ENCODE results near the gene AOC1. TPM values are rescaled to one million over a fixed set of nuclear protein-coding genes. Genes with fewer than 3 reads are reported as not detected.

AOC1 gene, protein sequence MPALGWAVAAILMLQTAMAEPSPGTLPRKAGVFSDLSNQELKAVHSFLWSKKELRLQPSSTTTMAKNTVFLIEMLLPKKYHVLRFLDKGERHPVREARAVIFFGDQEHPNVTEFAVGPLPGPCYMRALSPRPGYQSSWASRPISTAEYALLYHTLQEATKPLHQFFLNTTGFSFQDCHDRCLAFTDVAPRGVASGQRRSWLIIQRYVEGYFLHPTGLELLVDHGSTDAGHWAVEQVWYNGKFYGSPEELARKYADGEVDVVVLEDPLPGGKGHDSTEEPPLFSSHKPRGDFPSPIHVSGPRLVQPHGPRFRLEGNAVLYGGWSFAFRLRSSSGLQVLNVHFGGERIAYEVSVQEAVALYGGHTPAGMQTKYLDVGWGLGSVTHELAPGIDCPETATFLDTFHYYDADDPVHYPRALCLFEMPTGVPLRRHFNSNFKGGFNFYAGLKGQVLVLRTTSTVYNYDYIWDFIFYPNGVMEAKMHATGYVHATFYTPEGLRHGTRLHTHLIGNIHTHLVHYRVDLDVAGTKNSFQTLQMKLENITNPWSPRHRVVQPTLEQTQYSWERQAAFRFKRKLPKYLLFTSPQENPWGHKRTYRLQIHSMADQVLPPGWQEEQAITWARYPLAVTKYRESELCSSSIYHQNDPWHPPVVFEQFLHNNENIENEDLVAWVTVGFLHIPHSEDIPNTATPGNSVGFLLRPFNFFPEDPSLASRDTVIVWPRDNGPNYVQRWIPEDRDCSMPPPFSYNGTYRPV
- total RNA-seq, result not detected in 2 replicates

DNA sequence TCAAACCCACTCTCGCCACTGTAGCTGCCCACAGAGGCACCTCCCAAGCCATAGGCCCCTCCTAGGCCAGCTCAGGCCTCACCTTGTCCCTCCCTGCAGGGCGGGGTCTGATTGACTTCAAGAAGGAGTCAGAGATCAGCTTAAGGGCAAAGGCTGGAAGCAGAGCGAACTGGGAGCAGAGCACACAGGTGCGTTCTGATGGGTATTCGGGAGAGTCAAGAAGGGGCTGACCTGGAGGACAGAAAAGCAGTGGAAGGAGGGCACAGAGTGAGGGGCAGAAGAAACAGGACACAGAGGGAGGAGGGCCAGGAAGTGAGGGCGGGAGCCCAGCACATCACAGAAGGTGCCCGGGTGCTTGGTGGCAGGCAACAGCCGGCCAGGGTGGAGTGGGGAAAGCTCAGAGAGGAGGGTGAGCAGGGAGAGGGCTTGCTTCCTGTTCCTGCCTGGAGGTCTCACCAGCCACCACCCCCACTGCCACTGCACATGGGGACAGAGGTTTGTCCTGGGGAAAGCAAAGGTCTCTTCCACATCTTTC lies at the start of gene AOC1:
TSS of gene AOC1 (plus strand) at position 147 of the 535 bp plus-strand sequence. CDS start 3,954 bp downstream, outside the sequence.

Other genes starting within 250 kb of the AOC1 start
- 0.15 TPM in 1 of 2 replicates, not detected in the other for gene GIMAP6, start 220.1 kb upstream of the AOC1 start, total RNA-seq
- 0.58 and 0.83 TPM in 2 replicates for gene GIMAP2, start 166.8 kb upstream of the AOC1 start, total RNA-seq
- not detected in 2 replicates for gene GIMAP1, start 135.9 kb upstream of the AOC1 start, total RNA-seq
- not detected in 2 replicates for gene GIMAP5, start 115.1 kb upstream of the AOC1 start, total RNA-seq
- 0.66 TPM in 1 of 2 replicates, not detected in the other for gene TMEM176B, start 52.2 kb upstream of the AOC1 start, total RNA-seq
- 0.33 TPM in 1 of 2 replicates, not detected in the other for gene TMEM176A, start 51.7 kb upstream of the AOC1 start, total RNA-seq
- gene KCNH2, start 125.8 kb downstream of the AOC1 start, total RNA-seq, result 0.33 TPM in 1 of 2 replicates, not detected in the other
- 0.99 and 2.0 TPM in 2 replicates for gene NOS3, start 138.5 kb downstream of the AOC1 start, total RNA-seq
- under 0.01 and 0.15 TPM in 2 replicates for gene ATG9B, start 172.0 kb downstream of the AOC1 start, total RNA-seq
- 37.2 and 43.6 TPM in 2 replicates for gene ABCB8, start 175.9 kb downstream of the AOC1 start, total RNA-seq
- 0.17 TPM in 1 of 2 replicates, not detected in the other for gene ASIC3, start 196.0 kb downstream of the AOC1 start, total RNA-seq
- gene CDK5, start 205.4 kb downstream of the AOC1 start, total RNA-seq, result 19.1 and 19.2 TPM in 2 replicates
- gene SLC4A2, start 207.1 kb downstream of the AOC1 start, total RNA-seq, result 66.5 and 96.1 TPM in 2 replicates
- gene FASTK, start 228.3 kb downstream of the AOC1 start, total RNA-seq, result 72.9 and 108 TPM in 2 replicates
- gene TMUB1, start 231.0 kb downstream of the AOC1 start, total RNA-seq, result 25.5 and 32.6 TPM in 2 replicates
- gene AGAP3, start 234.0 kb downstream of the AOC1 start, total RNA-seq, result 42.0 and 71.3 TPM in 2 replicates

All from smooth muscle cell of trachea (primary cell).